Measurements from ENCODE around the gene RAB14.
"Not testable (repeated sequence)": the region's sequence is repeated elsewhere in the genome, so short reads cannot be mapped to it uniquely, and the experiment has no call there.

RAB14 gene

GRCh38 chr9:121150188-121150587 lies 51.5 kb downstream of the RAB14 start:
- no peak for DNase-seq

- DNase-seq: no peak
Observed at GRCh38 chr9:121144482-121144881, 57.2 kb downstream of the RAB14 start.

- DNase-seq: no peak
Observed at GRCh38 chr9:121143771-121144170, 57.9 kb downstream of the RAB14 start.

- no peak for DNase-seq
Observed at GRCh38 chr9:121141706-121142105, 60.0 kb downstream of the RAB14 start.

GRCh38 chr9:121141306-121141705 lies 60.4 kb downstream of the RAB14 start:
- no peak for DNase-seq

- no peak for DNase-seq
Observed at GRCh38 chr9:121140162-121140561, 61.5 kb downstream of the RAB14 start.

GRCh38 chr9:121138973-121139372 lies 62.7 kb downstream of the RAB14 start:
- no peak for DNase-seq

- DNase-seq: no peak
Observed at GRCh38 chr9:121138561-121138960, 63.1 kb downstream of the RAB14 start.

- DNase-seq: no peak
Observed at GRCh38 chr9:121135642-121136041, 66.0 kb downstream of the RAB14 start.

GRCh38 chr9:121133104-121133816 lies 68.4 kb downstream of the RAB14 start:
- DNase-seq: peak; percentile 72 to 77

GRCh38 chr9:121129384-121129783 lies 72.3 kb downstream of the RAB14 start:
- DNase-seq: not testable (repeated sequence)
